Activated CD4-positive, alpha-beta T cell treated with anti-CD3 and anti-CD28 coated beads, Interleukin-10, Interleukin-2, amounts not matched to agents 100 ng/mL and 50 ng/mL, durations not matched to agents 16 hours and 8 hours (primary cell): ENCODE results near the gene YWHAH.

Source experiments
- DNase-seq: peaks from one replicate; pipeline ENCODE4 v3.0.0-alpha.2; 2020

Gene YWHAH

GRCh38 chr22:31923747-31924146 lies 20.6 kb upstream of the YWHAH start:
- DNase-seq = no peak

DNA sequence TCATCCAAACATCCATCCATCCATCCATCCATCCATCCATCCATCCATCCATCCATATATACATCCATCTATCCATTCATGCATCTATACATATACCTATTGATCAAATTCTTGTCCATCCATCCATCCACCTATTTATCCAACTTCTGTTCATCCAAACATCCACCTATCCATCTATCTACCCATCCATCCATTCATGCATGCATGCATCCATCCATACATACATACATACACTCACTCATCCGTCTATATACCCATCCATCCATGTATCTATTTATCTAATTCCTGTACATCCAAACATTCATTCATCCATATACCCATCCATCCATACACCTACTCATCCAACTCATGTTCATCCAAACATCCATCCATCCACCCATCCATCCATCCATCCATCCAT lies 19.3 kb upstream of the YWHAH start:
- DNase-seq = no peak

DNA sequence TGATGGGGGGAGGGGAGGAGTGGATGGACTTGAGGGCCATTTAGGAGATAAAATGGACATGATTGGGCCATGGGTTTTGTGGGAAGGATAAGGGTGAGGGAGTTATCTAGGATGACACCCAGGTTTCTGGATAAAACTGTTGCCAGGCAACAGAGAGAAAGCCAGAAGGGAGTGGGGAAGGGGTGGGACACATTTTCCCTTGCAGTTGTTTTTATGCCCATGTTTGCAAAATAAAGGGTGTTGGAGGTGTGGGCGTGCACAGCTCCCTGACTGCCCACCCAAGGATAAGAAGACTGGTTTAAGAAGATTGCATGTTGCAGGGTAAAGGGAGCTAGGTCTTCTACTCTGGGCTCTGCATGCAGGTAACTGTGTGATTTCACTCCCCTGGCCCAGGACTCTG lies 18.3 kb upstream of the YWHAH start:
- DNase-seq = no peak

- DNase-seq = no peak
These were observed 17.4 kb upstream of the YWHAH start for GRCh38 chr22:31926969-31927368.

GRCh38 chr22:31927562-31927961 lies 16.8 kb upstream of the YWHAH start:
- DNase-seq = no peak

- no peak for DNase-seq
These were observed 15.0 kb upstream of the YWHAH start for GRCh38 chr22:31929167-31929930.

- no peak for DNase-seq
These were observed 11.5 kb upstream of the YWHAH start for GRCh38 chr22:31932863-31933262.

GRCh38 chr22:31933406-31933805 lies 10.9 kb upstream of the YWHAH start:
- no peak for DNase-seq

GRCh38 chr22:31933816-31934482 lies 10.4 kb upstream of the YWHAH start:
- no peak for DNase-seq

DNA sequence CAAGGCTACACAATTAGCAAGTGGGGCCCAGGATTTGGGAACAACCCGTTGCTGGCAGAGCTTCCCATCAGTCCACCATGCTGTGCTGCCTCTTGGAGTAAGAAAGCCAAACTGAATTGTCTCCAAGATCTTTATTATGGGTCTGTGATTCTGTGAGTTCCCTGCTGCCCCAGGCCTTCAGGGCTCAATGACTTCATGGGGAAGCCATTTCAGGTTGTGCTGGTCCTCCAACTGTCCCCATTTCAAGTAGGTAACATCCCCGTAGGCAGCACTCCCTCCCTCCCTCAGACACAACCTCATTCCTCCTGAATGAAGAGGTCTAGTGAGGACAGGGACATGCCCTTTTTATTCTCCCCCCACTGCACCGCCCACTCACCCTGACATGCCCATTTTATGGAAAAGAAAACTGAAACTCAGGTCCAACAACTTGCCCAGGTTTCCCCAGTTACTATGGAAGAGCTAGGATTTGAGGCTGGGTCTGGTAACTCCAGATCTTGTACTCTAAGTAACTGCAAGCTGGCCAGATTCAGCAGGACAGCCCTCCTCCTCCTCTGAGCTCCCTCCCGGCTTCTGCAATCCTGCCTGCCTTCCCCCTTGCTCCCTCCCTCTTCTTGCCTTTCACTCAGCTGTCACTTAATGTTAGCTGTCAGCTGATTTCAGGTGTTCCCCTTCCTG lies 8.2 kb upstream of the YWHAH start:
- DNase-seq = no peak

DNA sequence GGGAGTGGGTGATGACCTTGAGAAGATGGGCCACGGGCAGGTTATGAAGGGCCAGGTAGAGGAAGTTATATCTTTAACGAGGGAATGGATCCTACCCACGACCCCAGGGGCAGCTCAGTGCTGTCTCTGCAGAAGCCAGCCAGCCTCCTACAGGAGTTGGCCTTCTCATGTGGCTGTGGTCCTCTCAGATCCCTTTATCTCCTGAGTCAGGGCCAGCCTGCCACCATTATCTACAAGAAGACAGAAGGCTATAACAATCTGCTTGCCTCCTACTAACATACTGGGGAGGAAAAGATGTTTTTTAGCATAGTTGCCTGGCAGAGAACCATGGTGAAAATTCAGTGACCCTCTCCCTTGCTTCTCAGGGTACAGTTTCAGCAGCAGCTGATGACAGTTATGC lies 7.0 kb upstream of the YWHAH start:
- DNase-seq = no peak

DNA sequence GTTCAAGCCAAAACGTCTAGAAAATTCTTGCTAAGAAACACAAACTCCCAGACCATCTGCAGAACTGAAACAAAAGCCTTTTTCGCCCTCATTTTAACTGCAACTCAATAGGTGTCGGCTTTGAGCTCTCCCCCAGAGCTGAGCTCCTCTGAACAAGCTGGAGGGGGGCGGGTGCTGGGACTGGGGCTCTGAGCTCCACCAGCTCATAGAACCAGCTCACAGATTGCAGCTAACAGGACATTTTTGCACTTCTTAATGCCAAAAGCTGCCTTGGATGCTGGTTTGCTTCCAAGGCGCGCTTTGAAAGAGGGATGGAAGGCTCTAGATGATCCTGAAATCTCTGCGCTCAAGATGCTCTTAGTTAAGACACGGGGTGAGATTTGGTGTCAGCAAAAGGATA lies 6.0 kb upstream of the YWHAH start:
- DNase-seq = no peak

GRCh38 chr22:31940506-31940905 lies 3.8 kb upstream of the YWHAH start:
- no peak for DNase-seq

GRCh38 chr22:31942091-31942490 lies 2.2 kb upstream of the YWHAH start:
- no peak for DNase-seq

- no peak for DNase-seq
These were observed 943 bp upstream of the YWHAH start for GRCh38 chr22:31943206-31943977.

- DNase-seq = peak; percentile 46
These were observed 536 bp downstream of the YWHAH start for GRCh38 chr22:31944700-31945442.

GRCh38 chr22:31945443-31945855 lies 1.1 kb downstream of the YWHAH start:
- peak; percentile 39 for DNase-seq

- DNase-seq = no peak
These were observed 1.8 kb downstream of the YWHAH start for GRCh38 chr22:31945971-31946680.

- peak; percentile 56 for DNase-seq
These were observed 3.0 kb downstream of the YWHAH start for GRCh38 chr22:31947296-31947695.

GRCh38 chr22:31948002-31948401 lies 3.7 kb downstream of the YWHAH start:
- DNase-seq = no peak

DNA sequence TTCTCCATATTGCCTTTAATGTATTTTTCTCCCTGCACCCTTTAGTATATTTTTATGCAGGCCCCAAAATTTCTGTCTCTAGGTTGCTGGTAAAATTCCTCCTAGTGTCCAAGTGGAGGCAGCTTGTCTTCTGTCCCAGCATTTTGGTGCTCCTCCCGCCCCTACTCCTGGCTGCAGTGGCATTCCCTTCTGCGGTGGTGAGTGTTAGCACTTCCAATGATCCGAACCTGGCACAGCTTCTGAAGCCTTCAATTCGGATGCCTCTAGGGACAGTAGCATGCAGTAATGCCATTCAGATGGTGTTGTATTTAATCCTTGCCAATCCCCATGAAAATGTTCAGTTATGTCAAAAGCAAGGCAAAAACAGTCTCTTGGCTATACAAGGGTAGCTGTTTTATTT lies 5.9 kb downstream of the YWHAH start:
- no peak for DNase-seq
